Panc1 (cell line): ENCODE measurements around the gene RNU2-63P. TPM values are rescaled to one million over a fixed set of nuclear protein-coding genes. Genes with fewer than 3 reads are reported as not detected.
A peak's percentile ranks its signal among the peaks of the same experiment; 100 is the strongest.

Experiments
- ATAC-seq: fragments of 200-7000 bp; cut with Tn5 transposase; 2 replicates; pipeline ENCODE4 v1.9.1; 2020; ENCODE audit warnings: mild to moderate bottlenecking, moderate library complexity
- BruUV-seq: library from RNA; stranded (reverse); fragments of 400-500 nt; replicated peaks from 2 replicates; lab custom pipeline; 2021; lab: Mats Ljungman, UMichigan
- CTCF ChIA-PET: fragments of 300-600 bp; sonication (Branson Sonifier 250); formaldehyde crosslinking; loops from one replicate; lab custom pipeline; 2022; ENCODE audit warnings: antibody characterized with exemption; lab: Charles Lee
- POLR2A ChIA-PET: fragments of 300-600 bp; sonication (Branson Sonifier 250); formaldehyde crosslinking; loops from one replicate; lab custom pipeline; 2022; ENCODE audit warnings: antibody characterized with exemption; lab: Charles Lee
- DNase-seq: peaks from one replicate; pipeline ENCODE4 v3.0.0-alpha.2; 2010; ENCODE audit warnings: low read depth, low spot score
- H3K27ac ChIP-seq: 2 replicates; pipeline ENCODE4 v1.5.1; 2011; ENCODE audit warnings: mild to moderate bottlenecking, low read length, inconsistent platforms
- H3K27me3 ChIP-seq: fragments of 200-500 bp; sonication (Bioruptor generic); 2 replicates; pipeline ENCODE4 v1.6.0; 2014; ENCODE audit warnings: low read length, inconsistent platforms; ENCODE audit not compliant: control insufficient read depth, insufficient read depth
- H3K36me3 ChIP-seq: fragments of 200-500 bp; sonication (Bioruptor generic); 2 replicates; pipeline ENCODE4 v1.5.1; 2014; ENCODE audit warnings: inconsistent platforms, mild to moderate bottlenecking, low read length, moderate library complexity; ENCODE audit not compliant: control insufficient read depth, insufficient read depth
- H3K4me1 ChIP-seq: 2 replicates; pipeline ENCODE4 v1.5.1; 2011; ENCODE audit warnings: inconsistent platforms, mild to moderate bottlenecking, low read length, moderate library complexity; ENCODE audit not compliant: control insufficient read depth, insufficient read depth
- H3K4me3 ChIP-seq, 2 experiments: 2 replicates each; pipeline ENCODE4 v1.5.1; 2011 to 2012; ENCODE audit warnings: low read depth in 2 of 2, low read length in 2 of 2, mild to moderate bottlenecking in 2 of 2, inconsistent platforms in 1 of 2, moderate library complexity in 1 of 2
- H3K9me3 ChIP-seq: fragments of 200-500 bp; sonication (Bioruptor generic); 2 replicates; pipeline ENCODE4 v1.5.1; 2014; ENCODE audit warnings: low read depth, mild to moderate bottlenecking, inconsistent platforms, low read length, moderate library complexity; ENCODE audit not compliant: control insufficient read depth, insufficient read depth
- CTCF ChIP-seq: fragments of 450-650 bp; IDR thresholded peaks from 2 replicates; pipeline ENCODE4 v1.5.1; 2017; ENCODE audit warnings: mild to moderate bottlenecking
- POLR2AphosphoS5 ChIP-seq: IDR thresholded peaks from 2 replicates; pipeline ENCODE4 v1.6.1; 2012; ENCODE audit warnings: mild to moderate bottlenecking, low read depth, low read length, moderate library complexity
- REST ChIP-seq, 2 experiments: IDR thresholded peaks; 2 replicates each; pipeline ENCODE4 v1.6.1; 2011 to 2012; ENCODE audit warnings: low read depth in 2 of 2, control low read depth in 1 of 2, low read length in 1 of 2, mild to moderate bottlenecking in 1 of 2, moderate library complexity in 1 of 2; ENCODE audit not compliant: insufficient read depth in 1 of 2
- SIN3A ChIP-seq: IDR thresholded peaks from 2 replicates; pipeline ENCODE4 v1.6.1; 2012; ENCODE audit warnings: low read depth, mild to moderate bottlenecking, low read length, moderate library complexity, borderline replicate concordance; ENCODE audit not compliant: insufficient read depth
- TCF7L2 ChIP-seq: IDR thresholded peaks from 2 replicates; pipeline ENCODE4 v1.6.1; 2011; ENCODE audit warnings: mild to moderate bottlenecking, low read depth, low read length, inconsistent platforms
- in situ Hi-C: cut with HindIII; loops from 2 replicates; pipeline ENCODE4 v1.10.0; 2016; ENCODE audit warnings: low sequenced_read_pairs, low pct_unique_long_range_greater_than_20kb
- intact Hi-C: fragments of 100-400 bp; cut with micrococcal nuclease; formaldehyde crosslinking; loops from one replicate; pipeline ENCODE4 v1.10.0; 2022; ENCODE audit not compliant: unreplicated experiment
- total RNA-seq: library from RNA; stranded (reverse); gene quantifications from one replicate; pipeline ENCODE4 v1.2.1, GENCODE V29; 2021; ENCODE audit not compliant: unreplicated experiment

The RNU2-63P gene
- total RNA-seq, 1 experiment from 2014 or later = 14.0 TPM

- intact Hi-C loops = loop anchor here (1.0 kb wide), 2 partner anchors 99 to 126 kb away; no protein-coding TSS in a partner anchor
- H3K4me1 ChIP-seq = peaks cover 4% of the 10 kb centered on the region; the same call in 1 of the 2 replicates
- in situ Hi-C loops = no loop called here
- no peaks in the 10 kb centered on the region for H3K9me3 ChIP-seq
- no peak overlapping the region for H3K4me3 ChIP-seq
- DNase-seq = no peak
- POLR2A ChIA-PET = interaction anchor here (0.6 kb wide), 1 partner anchor 654 kb away, joined by 4 read pairs; no protein-coding TSS in a partner anchor
- ATAC-seq = no peak
- TF ChIP-seq POLR2AphosphoS5 = no peak
- TF ChIP-seq REST (IDR thresholded peaks at IDR 0.05; ENCODE audit: insufficient read depth in 1 of 2, low read depth in 2 of 2, low read length in 1 of 2) = no peak
- TF ChIP-seq SIN3A = no peak
- TF ChIP-seq TCF7L2 = no peak
- no peaks in the 10 kb centered on the region for H3K36me3 ChIP-seq
- CTCF ChIA-PET = interaction anchor here (0.6 to 2.4 kb wide), 7 partner anchors 94 to 393 kb away, joined by 3 to 43 read pairs (median 3); no protein-coding TSS in a partner anchor
- no TSS peak for BruUV-seq
- H3K27ac ChIP-seq = no peak overlapping the region
- no peaks in the 10 kb centered on the region for H3K27me3 ChIP-seq
Measured at GRCh38 chr2:88060907-88061275, 44.5 kb upstream of the RNU2-63P start.

GRCh38 chr2:88059979-88060906 is 43.9 kb upstream of the RNU2-63P start:
- Histone ChIP-seq H3K4me3 (no peak overlapping the region), H3K9me3 (no peaks in the 10 kb centered on the region), H3K36me3 (no peaks in the 10 kb centered on the region), H3K27ac (no peak overlapping the region), H3K4me1 (peaks cover 4% of the 10 kb centered on the region; the same call in 1 of the 2 replicates), H3K27me3 (no peaks in the 10 kb centered on the region)
- BruUV-seq = no TSS peak
- ChIA-PET CTCF (interaction anchor here (0.5 to 2.4 kb wide), 10 partner anchors 94 to 394 kb away, joined by 3 to 43 read pairs (median 3); no protein-coding TSS in a partner anchor), POLR2A (interaction anchor here (0.5 to 1.1 kb wide), 3 partner anchors 100 to 655 kb away, joined by 3 to 9 read pairs (median 4); no protein-coding TSS in a partner anchor)
- DNase-seq (no peak), ATAC-seq (peak; percentile 51; the same call in 1 of the 2 replicates)
- peak; percentile 87 for TF ChIP-seq CTCF
- no peak for TF ChIP-seq SIN3A
- intact Hi-C loops (loop anchor here (1.0 kb wide), 2 partner anchors 100 to 127 kb away; no protein-coding TSS in a partner anchor), in situ Hi-C loops (no loop called here)
